NCI-H1930 (cell line): Measurements from ENCODE around the gene RUFY3.
"Not testable (repeated sequence)": the region's sequence is repeated elsewhere in the genome, so short reads cannot be mapped to it uniquely, and the experiment has no call there.

Source experiments
- DNase-seq, 2 experiments: peaks; one replicate each; lab custom pipeline; 2025; lab: John Stamatoyannopoulos, UW

The RUFY3 gene

DNA sequence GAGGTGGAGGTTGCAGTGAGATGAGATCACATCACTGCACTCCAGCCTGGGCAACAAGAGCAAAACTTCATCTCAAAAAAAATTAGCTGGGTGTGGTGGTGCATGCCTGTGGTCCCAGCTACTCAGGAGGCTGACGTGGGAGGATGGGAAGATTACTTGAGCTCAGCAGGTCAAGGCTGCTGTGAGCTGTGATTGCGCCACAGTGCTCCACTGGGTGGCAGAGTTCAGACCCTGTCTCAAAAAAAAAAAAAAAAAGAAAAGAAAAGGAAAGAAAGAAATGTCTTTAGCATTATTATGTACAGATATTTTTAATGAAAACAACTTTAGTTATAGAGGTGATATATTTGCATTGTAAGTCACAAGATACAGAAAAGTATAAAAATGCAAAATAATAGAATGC is 14.2 kb downstream of the RUFY3 start:
- not testable (repeated sequence) for DNase-seq

DNA sequence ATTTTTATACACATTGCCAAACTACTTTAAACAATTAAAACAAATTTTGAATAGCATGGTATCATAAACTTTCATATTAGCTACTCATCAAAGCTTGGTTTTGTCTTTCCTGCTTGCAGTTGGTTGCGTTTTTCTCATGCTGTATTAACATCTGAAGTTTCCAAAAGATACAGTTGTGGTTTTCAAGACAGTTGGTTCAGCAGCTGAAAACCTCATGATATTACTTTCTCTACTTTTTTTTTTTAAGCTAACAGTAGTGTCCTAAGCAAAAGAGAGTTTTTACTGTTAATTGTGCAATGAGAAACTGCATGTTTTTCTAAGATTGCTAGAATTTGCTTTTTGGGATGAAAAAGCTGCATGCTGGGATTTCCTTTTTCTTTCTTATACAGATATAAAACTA is 15.2 kb downstream of the RUFY3 start:
- DNase-seq, result no peak

GRCh38 chr4:70737409-70737808 is 15.6 kb downstream of the RUFY3 start:
- DNase-seq, result no peak

DNA sequence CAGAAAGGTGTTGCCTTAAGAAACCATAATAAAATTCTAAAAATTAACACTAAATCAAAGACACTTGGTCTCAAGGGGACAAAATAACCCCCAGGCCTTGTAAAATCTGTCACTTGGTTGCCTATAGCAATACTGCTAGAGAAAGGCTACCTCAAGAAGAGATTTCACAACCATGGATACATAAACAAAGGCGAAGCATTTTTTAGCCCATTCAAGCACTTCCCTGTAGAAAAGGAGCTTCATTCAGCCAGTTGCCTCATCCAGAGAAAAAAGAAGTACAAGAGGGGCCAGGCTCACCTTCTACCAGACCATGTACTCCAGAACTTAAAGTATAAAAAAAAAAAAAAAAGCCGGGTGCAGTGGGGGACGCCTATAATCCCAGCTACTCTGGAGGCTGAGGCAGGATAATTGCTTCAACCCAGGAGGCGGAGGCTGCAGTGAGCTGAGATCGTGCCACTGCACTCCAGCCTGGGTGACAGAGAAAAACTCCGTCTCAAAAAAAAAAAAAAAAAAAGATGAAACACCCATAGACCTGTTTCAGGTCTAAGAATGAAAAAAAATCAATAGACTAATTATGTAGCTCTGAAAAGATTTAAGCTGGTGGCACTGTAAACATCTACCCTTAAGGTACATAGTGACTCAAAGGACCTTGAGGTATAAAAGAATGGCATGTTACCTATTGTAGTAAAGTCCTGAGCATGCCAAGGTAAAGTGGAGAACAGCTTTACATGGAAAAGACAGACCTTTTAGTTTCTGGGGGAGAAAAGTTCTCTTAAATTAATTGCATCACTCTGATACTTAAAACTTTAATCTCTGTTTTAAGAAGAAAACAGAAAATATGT is 18.0 kb downstream of the RUFY3 start:
- DNase-seq, result no peak

DNA sequence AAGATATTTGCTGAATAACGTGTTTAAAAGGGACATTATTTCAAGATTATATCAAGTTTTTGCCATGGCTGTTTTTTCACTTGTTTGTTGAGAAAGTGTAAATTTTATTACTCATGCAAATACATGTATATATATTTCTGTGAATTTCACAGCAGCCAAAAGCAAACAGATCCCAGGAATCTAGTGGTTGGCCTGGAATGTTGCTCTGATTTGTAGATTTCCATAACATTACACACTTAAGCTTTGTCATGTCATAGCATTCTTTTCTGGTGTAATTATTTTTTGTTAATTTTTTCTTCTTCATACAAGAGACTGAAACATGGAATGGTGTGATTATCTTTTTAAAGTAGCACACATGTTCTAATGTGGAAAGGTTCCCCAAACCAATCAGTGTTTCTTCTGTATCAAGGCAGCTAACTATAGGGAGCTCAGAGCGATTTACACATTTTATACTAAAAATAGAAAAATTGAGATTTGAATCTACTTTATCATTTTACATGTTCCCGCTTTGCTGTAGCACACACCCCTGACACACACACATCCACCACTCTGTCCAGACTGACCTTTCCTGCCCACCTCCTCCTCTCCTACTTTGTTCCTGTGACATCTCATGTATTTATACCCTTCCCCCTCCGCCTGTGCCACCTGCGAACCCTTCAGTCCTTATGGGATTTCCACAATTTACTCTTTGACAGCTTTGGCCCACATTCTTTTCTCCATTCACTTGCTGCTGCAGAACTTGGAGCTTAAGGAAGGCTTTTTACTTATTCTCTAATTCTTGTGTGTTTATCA is 20.3 kb downstream of the RUFY3 start:
- DNase-seq, result no peak

DNA sequence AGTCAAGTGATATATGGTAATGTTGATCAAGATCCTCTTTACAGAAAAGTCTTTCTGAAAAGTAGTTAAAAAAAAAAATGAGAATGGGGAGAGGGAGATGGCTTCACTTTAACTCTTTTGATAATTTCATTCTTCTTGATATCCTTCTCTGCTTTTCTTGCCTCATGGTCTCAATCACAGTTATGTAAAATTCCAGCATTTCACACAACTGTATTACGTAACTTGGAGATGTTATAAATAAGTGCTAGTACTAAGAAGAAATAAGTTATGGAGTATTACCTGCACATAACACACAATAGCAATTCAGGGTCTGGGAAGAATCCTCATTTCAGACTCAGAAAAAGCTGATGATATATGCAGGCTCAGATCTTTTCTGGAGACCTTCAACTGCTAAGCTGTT is 22.0 kb downstream of the RUFY3 start:
- DNase-seq, result no peak

DNA sequence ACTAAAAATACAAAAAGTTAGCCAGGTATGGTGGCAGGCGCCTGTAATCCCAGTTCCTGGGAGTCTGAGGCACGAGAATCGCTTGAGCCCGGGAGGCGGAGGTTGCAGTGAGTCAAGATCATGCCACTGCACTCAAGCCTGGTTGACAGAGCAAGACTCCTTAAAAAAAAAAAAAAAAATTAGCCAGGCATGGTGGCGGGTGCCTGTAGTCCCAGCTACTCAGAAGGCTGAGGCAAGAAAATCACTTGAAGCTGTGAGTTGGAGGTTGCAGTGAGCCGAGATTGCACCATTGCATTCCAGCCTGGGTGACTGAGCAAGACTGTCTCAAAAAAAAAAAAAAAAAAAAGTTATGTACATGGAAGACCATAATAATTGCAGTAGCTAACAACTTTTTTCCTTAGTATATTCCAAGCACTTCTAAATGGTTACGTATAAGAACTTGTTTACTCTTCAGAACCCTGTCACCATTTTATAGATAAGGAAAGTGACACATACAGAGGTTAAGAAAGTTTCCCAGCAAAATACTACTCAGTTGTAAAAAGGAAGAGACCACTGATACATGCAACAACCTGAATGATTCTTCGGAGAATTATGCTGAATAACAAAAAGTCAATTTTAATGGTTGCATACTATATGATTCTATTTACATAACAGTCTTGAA is 24.5 kb downstream of the RUFY3 start:
- no peak for DNase-seq

DNA sequence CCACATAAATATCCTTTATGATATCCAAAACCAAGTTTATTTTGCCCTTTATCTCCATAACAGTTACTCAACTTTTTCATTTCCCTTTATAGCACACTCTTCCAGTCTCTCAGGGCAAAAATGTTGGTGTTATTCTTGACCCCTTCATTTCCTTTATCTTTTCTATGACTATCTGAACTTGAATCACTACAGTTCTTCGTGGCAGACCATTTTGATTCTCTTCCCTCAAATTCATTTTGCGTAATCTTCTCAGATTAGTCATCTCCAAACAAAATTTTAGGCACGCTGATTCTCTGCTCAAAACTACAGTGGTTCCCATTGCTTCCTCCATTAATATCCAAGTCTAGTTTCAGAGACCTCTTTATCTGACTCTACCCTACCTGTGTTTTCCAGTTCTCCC is 26.1 kb downstream of the RUFY3 start:
- no peak for DNase-seq

- no peak for DNase-seq
Measured at GRCh38 chr4:70749313-70749712, 27.5 kb downstream of the RUFY3 start.

GRCh38 chr4:70752236-70752635 is 30.5 kb downstream of the RUFY3 start:
- no peak for DNase-seq

GRCh38 chr4:70753630-70754029 is 31.9 kb downstream of the RUFY3 start:
- DNase-seq, result no peak

DNA sequence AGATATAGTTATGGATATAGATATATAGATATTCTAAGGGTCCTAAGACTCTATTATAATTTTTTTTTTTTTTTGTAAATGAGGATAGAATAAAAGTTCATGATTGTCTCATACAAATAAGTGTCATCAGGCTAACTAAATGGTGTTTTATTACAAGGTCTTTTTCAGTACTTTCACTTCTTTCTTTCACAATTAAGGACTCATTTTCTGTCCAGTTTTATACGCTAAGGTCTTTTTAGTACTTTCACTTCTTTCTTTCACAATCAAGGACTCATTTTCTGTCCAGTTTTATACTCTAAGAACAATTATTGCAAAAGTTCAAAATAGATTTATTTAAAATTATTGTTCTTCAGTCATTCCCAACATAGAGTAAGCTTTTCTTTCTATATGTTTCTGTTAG is 32.7 kb downstream of the RUFY3 start:
- DNase-seq, result no peak

DNA sequence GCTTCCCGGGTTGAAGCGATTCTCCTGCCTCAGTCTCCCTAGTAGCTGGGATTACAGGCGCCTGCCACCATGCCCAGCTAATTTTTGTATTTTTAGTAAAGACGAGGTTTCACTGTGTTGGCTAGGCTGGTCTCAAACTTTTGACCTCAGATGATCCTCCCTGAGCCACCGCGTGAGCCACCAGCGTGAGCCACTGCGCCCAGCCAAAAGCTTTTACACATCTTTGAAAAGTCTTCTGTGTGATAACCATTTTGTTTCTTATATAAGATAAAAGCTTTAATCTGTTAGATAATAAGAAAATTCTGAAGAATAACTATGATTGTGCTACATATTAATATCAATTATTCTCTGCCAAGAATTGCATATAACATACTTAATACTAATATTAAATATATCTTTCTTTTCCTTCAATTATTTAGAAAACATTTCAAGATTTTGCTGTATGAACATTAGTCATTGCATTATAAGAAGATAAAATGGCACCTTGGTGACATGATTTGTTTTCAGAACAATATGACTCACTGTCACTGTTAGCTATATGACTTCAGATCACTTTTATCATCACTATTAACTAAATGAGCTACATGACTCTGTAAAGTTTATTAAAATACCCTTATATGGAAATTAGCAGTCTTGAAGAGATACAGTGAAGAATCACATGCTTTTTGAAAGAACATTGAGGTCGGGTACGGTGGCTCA is 33.4 kb downstream of the RUFY3 start:
- DNase-seq, result no peak

- DNase-seq, result no peak
Measured at GRCh38 chr4:70759126-70759525, 37.4 kb downstream of the RUFY3 start.

DNA sequence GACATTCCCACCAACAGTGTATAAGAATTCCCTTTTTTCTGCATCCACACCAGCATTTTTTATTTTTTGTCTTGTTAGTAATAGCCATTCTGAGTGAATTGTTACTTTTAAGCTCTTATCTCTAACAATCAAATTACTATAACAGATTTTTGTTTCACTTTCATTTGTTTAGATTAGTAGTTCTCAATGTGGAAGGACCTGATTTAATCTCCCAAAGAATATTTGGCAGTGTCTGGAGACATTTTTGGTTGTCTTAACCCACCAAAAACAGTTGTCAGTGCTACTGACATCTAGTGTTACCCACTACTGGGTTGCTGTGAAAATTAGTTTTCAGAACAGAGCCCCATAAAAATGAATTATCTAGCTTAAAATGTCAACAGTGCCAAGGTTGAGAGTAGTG is 37.9 kb downstream of the RUFY3 start:
- DNase-seq, result no peak

DNA sequence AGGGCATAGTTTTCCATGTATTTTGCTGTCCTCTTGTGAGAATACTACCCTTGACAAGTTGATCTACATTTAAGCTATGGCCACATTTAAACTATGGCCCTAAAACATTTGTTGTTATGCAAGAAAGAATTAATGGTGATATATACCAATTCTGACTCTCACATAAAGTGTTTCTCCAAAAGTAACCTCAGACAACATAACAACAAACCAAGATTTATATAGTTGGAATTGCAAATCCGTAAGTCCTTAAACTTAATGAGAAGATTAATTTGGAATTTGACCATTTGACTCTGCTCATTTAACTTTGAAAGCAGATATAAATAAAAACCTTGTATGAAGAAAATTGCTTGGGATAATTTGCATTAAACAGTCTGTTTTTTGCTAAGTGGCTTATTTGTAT is 38.9 kb downstream of the RUFY3 start:
- DNase-seq, result no peak

- no peak for DNase-seq
Measured at GRCh38 chr4:70761276-70761816, 39.6 kb downstream of the RUFY3 start.

- DNase-seq, result no peak
Measured at GRCh38 chr4:70765368-70765767, 43.6 kb downstream of the RUFY3 start.

DNA sequence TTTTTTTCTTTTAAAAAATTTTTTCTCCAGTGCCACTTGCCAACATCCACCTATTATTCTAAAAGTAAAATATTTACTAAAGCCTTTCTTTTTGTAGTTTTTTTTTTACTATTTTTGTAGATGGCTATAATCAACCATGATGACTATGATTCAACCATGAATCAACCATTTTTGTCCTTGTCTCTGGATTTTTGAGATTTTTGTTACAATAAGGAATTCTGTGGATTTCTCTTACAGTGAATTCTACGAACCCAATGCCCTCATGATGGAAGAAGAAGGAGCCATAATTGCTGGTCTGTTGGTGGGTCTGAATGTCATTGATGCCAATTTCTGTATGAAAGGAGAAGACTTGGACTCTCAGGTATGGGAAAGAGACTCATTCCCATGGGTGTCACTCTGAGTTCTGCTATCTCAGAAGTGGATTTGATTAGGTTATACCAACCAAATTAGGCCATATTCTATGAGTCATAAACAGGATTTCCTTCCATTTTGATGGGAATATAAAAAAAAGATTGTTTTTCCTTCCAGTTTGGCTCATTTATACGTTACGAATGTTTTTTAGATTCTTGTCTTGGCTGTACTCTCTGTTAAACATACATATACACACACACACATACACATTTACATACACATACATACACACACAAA is 46.7 kb downstream of the RUFY3 start:
- DNase-seq, result no peak

- not testable (repeated sequence) for DNase-seq
Measured at GRCh38 chr4:70769396-70769795, 47.6 kb downstream of the RUFY3 start.

GRCh38 chr4:70772929-70773555 is 51.3 kb downstream of the RUFY3 start:
- no peak for DNase-seq
